GM19372 (cell line): ENCODE data around the gene POP5.

Experiments used
- ATAC-seq: cut with Tn5 transposase; IDR thresholded peaks from one replicate; pipeline ENCODE4 v1.9.1; 2021; ENCODE audit warnings: mild to moderate bottlenecking, low read depth, moderate library complexity; ENCODE audit not compliant: unreplicated experiment

The POP5 gene

GRCh38 chr12:120590741-120591407 is 9.7 kb upstream of the POP5 start:
- no peak for ATAC-seq

- no peak for ATAC-seq
These were observed 8.0 kb upstream of the POP5 start for GRCh38 chr12:120588948-120589930.

- ATAC-seq = no peak
These were observed 7.2 kb upstream of the POP5 start for GRCh38 chr12:120588371-120588770.

GRCh38 chr12:120586860-120587259 is 5.7 kb upstream of the POP5 start:
- no peak for ATAC-seq

GRCh38 chr12:120586206-120586605 is 5.0 kb upstream of the POP5 start:
- ATAC-seq = no peak

- no peak for ATAC-seq
These were observed 3.3 kb upstream of the POP5 start for GRCh38 chr12:120584343-120585149.

GRCh38 chr12:120583478-120584030 is 2.4 kb upstream of the POP5 start:
- ATAC-seq = no peak

- ATAC-seq = no peak
These were observed 796 bp upstream of the POP5 start for GRCh38 chr12:120581998-120582397.

- no peak for ATAC-seq
These were observed 2.0 kb downstream of the POP5 start for GRCh38 chr12:120579179-120579578.

GRCh38 chr12:120574106-120574505 is 7.1 kb downstream of the POP5 start:
- no peak for ATAC-seq

GRCh38 chr12:120573560-120573959 is 7.6 kb downstream of the POP5 start:
- ATAC-seq = no peak

- ATAC-seq = no peak
These were observed 9.9 kb downstream of the POP5 start for GRCh38 chr12:120571299-120571698.

GRCh38 chr12:120563495-120563894 is 17.7 kb downstream of the POP5 start:
- ATAC-seq = no peak

- ATAC-seq = no peak
These were observed 18.3 kb downstream of the POP5 start for GRCh38 chr12:120562906-120563305.

- ATAC-seq = no peak
These were observed 23.6 kb downstream of the POP5 start for GRCh38 chr12:120557589-120557988.

GRCh38 chr12:120554678-120555077 is 26.5 kb downstream of the POP5 start:
- no peak for ATAC-seq

GRCh38 chr12:120546050-120546386 is 35.2 kb downstream of the POP5 start:
- ATAC-seq = no peak

- no peak for ATAC-seq
These were observed 36.5 kb downstream of the POP5 start for GRCh38 chr12:120544691-120545090.

- no peak for ATAC-seq
These were observed 39.0 kb downstream of the POP5 start for GRCh38 chr12:120542166-120542565.

- ATAC-seq = no peak
These were observed 40.8 kb downstream of the POP5 start for GRCh38 chr12:120540445-120540844.

GRCh38 chr12:120539303-120539702 is 41.9 kb downstream of the POP5 start:
- no peak for ATAC-seq
